HUES64 (cell line): ENCODE measurements around the gene C4orf36.
"Not testable (repeated sequence)": the region's sequence is repeated elsewhere in the genome, so short reads cannot be mapped to it uniquely, and the experiment has no call there.

ENCODE experiments used
- H3K27ac ChIP-seq: 2 replicates; pipeline ENCODE4 v1.7.0; 2013; ENCODE audit warnings: low read depth, low read length, inconsistent platforms
- H3K27me3 ChIP-seq: 2 replicates; pipeline ENCODE4 v1.6.1; 2013; ENCODE audit warnings: mild to moderate bottlenecking, low read length; ENCODE audit not compliant: insufficient read depth
- H3K36me3 ChIP-seq: 2 replicates; pipeline ENCODE4 v1.6.1; 2013; ENCODE audit warnings: mild to moderate bottlenecking, low read length; ENCODE audit not compliant: insufficient read depth
- H3K4me1 ChIP-seq: 2 replicates; pipeline ENCODE4 v1.6.1; 2013; ENCODE audit warnings: mild to moderate bottlenecking, low read length, moderate library complexity; ENCODE audit not compliant: insufficient read depth
- H3K4me3 ChIP-seq: 2 replicates; pipeline ENCODE4 v1.5.1; 2013; ENCODE audit warnings: mild to moderate bottlenecking, low read length, moderate library complexity
- H3K9ac ChIP-seq: 2 replicates; pipeline ENCODE4 v1.6.1; 2013; ENCODE audit warnings: mild to moderate bottlenecking, low read depth, low read length
- H3K9me3 ChIP-seq: 2 replicates; pipeline ENCODE4 v1.6.1; 2013; ENCODE audit warnings: low read depth, low read length; ENCODE audit not compliant: insufficient read depth
- WGBS: fragments of 150-250, 120-280 bp; methylation state at CpG from one replicate; pipeline ENCODE4 v1.1.7; 2013; ENCODE audit warnings: missing lambda C conversion rate; 5-methylcytosine and 5-hydroxymethylcytosine counted together

Gene C4orf36

GRCh38 chr4:86892636-86892960 lies 376 bp upstream of the C4orf36 start:
- H3K4me3 ChIP-seq, result peak overlapping the region; percentile 74
- H3K27me3 ChIP-seq, result peaks cover 11% of the 10 kb centered on the region; the same call in 1 of the 2 replicates
- no peaks in the 10 kb centered on the region for H3K9me3 ChIP-seq
- peak overlapping the region; percentile 91 for H3K9ac ChIP-seq
- 23% methylated on average over 13 of the region's 13 CpGs for WGBS
- H3K36me3 ChIP-seq, result no peaks in the 10 kb centered on the region
- peaks cover 15% of the 10 kb centered on the region; the same call in 1 of the 2 replicates for H3K4me1 ChIP-seq
- H3K27ac ChIP-seq, result peak overlapping the region; percentile 84

- WGBS, result 89% methylated on average over 7 of the region's 7 CpGs
- Histone ChIP-seq H3K27me3 (peaks cover 11% of the 10 kb centered on the region; the same call in 1 of the 2 replicates), H3K4me3 (no peak overlapping the region)
Measured at GRCh38 chr4:86890790-86891189, 1.4 kb downstream of the C4orf36 start.

GRCh38 chr4:86879641-86880040 lies 12.6 kb downstream of the C4orf36 start:
- Histone ChIP-seq H3K36me3 (no peaks in the 10 kb centered on the region), H3K27ac (no peak overlapping the region), H3K27me3 (no peaks in the 10 kb centered on the region), H3K4me1 (peaks cover 6% of the 10 kb centered on the region; the same call in 1 of the 2 replicates), H3K4me3 (no peak overlapping the region), H3K9ac (no peak overlapping the region), H3K9me3 (peaks cover 12% of the 10 kb centered on the region)
- 88% methylated on average over 1 of the region's 1 CpG for WGBS

More at GRCh38 chr4:86890790-86891189, 1.4 kb downstream of the C4orf36 start:
- H3K4me1 ChIP-seq, result peaks cover 15% of the 10 kb centered on the region; the same call in 1 of the 2 replicates
- H3K36me3 ChIP-seq, result no peaks in the 10 kb centered on the region
- no peak overlapping the region for H3K9ac ChIP-seq
- no peaks in the 10 kb centered on the region for H3K9me3 ChIP-seq
- no peak overlapping the region for H3K27ac ChIP-seq

- WGBS, result 94% methylated on average over 2 of the region's 2 CpGs
- Histone ChIP-seq H3K4me3 (no peak overlapping the region), H3K27ac (no peak overlapping the region), H3K4me1 (peaks cover 6% of the 10 kb centered on the region; the same call in 1 of the 2 replicates), H3K9me3 (peaks cover 12% of the 10 kb centered on the region), H3K36me3 (no peaks in the 10 kb centered on the region), H3K9ac (no peak overlapping the region), H3K27me3 (no peaks in the 10 kb centered on the region)
Measured at GRCh38 chr4:86878640-86879039, 13.6 kb downstream of the C4orf36 start.

GRCh38 chr4:86876894-86877685 lies 15.1 kb downstream of the C4orf36 start:
- H3K27ac ChIP-seq, result no peak overlapping the region
- H3K27me3 ChIP-seq, result no peaks in the 10 kb centered on the region
- peaks cover 12% of the 10 kb centered on the region for H3K9me3 ChIP-seq
- no peaks in the 10 kb centered on the region for H3K36me3 ChIP-seq
- peaks cover under 1% of the 10 kb centered on the region; the same call in 1 of the 2 replicates for H3K4me1 ChIP-seq
- no peak overlapping the region for H3K4me3 ChIP-seq
- no peak overlapping the region for H3K9ac ChIP-seq
- WGBS, result no CpG with 5 or more reads among the region's 4 CpGs

- not testable (repeated sequence) for H3K27me3 ChIP-seq, H3K36me3 ChIP-seq, H3K4me3 ChIP-seq, H3K4me1 ChIP-seq, H3K9ac ChIP-seq, H3K27ac ChIP-seq
- WGBS, result 93% methylated on average over 4 of the region's 4 CpGs
- H3K9me3 ChIP-seq, result peaks cover 12% of the 10 kb centered on the region
Measured at GRCh38 chr4:86875436-86875835, 16.8 kb downstream of the C4orf36 start.

- H3K9ac ChIP-seq, result no peak overlapping the region
- H3K4me1 ChIP-seq, result no peaks in the 10 kb centered on the region
- H3K27ac ChIP-seq, result no peak overlapping the region
- no peaks in the 10 kb centered on the region for H3K9me3 ChIP-seq
- H3K27me3 ChIP-seq, result no peaks in the 10 kb centered on the region
- WGBS, result 88% methylated on average over 4 of the region's 4 CpGs
- H3K4me3 ChIP-seq, result no peak overlapping the region
- no peaks in the 10 kb centered on the region for H3K36me3 ChIP-seq
Measured at GRCh38 chr4:86872135-86872534, 20.1 kb downstream of the C4orf36 start.

- Histone ChIP-seq H3K9ac (no peak overlapping the region), H3K36me3 (no peaks in the 10 kb centered on the region), H3K4me1 (no peaks in the 10 kb centered on the region), H3K27ac (no peak overlapping the region), H3K4me3 (no peak overlapping the region), H3K9me3 (no peaks in the 10 kb centered on the region), H3K27me3 (no peaks in the 10 kb centered on the region)
- WGBS, result 90% methylated on average over 9 of the region's 9 CpGs
Measured at GRCh38 chr4:86870442-86871069, 21.7 kb downstream of the C4orf36 start.

GRCh38 chr4:86857341-86858052 lies 34.7 kb downstream of the C4orf36 start:
- Histone ChIP-seq H3K27ac (no peak overlapping the region), H3K9me3 (no peaks in the 10 kb centered on the region), H3K9ac (no peak overlapping the region), H3K36me3 (no peaks in the 10 kb centered on the region), H3K4me1 (peaks cover 15% of the 10 kb centered on the region), H3K4me3 (no peak overlapping the region), H3K27me3 (peaks cover 55% of the 10 kb centered on the region)
- WGBS, result 6% methylated on average over 8 of the region's 8 CpGs

GRCh38 chr4:86856896-86857295 lies 35.3 kb downstream of the C4orf36 start:
- WGBS, result 100% methylated on average over 1 of the region's 1 CpG
- no peak overlapping the region for H3K27ac ChIP-seq

GRCh38 chr4:86855572-86855971 lies 36.6 kb downstream of the C4orf36 start:
- H3K27ac ChIP-seq, result no peak overlapping the region
- 86% methylated on average over 2 of the region's 2 CpGs for whole genome bisulfite sequencing

More at GRCh38 chr4:86856896-86857295, 35.3 kb downstream of the C4orf36 start:
- Histone ChIP-seq H3K4me1 (peaks cover 15% of the 10 kb centered on the region), H3K36me3 (no peaks in the 10 kb centered on the region), H3K9me3 (no peaks in the 10 kb centered on the region), H3K27me3 (peaks cover 55% of the 10 kb centered on the region), H3K4me3 (no peak overlapping the region), H3K9ac (no peak overlapping the region)

More at GRCh38 chr4:86855572-86855971, 36.6 kb downstream of the C4orf36 start:
- Histone ChIP-seq H3K9ac (no peak overlapping the region), H3K36me3 (no peaks in the 10 kb centered on the region), H3K4me1 (peaks cover 15% of the 10 kb centered on the region), H3K4me3 (no peak overlapping the region), H3K9me3 (no peaks in the 10 kb centered on the region), H3K27me3 (peaks cover 47% of the 10 kb centered on the region)
